KG1 (cell line): Measurements from ENCODE around the gene CD151.

Experiments
- DNase-seq: peaks from one replicate; lab custom pipeline; 2025; lab: John Stamatoyannopoulos, UW

CD151 gene

DNA sequence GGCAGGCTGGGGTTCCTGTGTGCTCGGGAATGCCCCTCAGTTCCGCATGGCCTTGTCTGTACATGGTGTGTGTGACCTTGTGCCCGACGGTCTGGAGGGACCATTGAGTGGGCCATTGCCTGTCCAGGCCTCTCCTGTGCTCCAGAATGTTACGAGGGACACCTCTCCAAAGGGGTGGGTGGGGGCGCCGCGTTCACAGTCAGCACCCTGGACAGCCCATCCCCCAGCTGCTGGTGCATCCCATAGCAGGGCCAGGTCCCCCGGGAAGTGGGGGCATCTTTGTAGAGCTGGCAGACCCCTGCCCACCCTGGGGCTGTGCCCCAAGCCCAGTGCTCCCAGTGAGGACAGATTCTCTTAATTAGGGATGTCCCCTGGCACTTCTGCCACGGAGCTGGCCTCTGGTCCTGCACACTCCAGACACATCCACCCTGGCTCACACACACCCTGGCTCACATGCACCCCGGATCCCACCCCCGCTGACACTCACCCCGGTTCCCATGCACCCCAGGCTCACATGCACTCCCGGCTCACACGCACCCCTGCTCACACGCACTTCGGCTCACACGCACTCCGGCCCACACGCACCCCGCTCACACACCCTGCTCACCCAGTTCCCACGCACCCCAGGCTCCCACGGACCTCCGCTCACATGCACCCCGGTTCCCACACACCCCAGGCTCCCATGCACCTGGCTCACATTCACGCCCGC is 25.5 kb downstream of the CD151 start:
- DNase-seq: no peak

DNA sequence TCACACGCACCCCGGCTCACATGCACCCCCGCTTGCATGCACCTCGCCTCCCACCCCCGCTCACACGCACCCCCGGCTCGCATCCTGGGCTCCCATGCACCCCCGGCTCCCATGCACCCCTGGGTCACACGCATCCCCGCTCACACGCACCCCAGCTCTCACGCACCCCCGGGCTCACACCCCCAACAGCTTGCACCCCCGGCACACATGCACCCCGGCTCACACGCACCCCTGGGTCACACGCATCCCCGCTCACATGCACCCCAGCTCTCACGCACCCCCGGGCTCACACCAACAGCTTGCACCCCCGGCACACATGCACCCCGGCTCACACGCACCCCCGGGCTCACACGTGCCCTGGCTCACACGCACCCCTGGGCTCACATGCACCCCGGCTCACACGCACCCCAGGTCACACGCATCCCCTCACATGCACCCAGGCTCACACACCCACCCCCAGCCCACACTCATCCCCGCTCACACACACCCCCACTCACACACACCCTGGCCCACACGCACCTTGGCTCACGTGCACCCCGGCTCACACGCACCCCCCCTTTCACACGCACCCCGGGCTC is 26.1 kb downstream of the CD151 start:
- no peak for DNase-seq

DNA sequence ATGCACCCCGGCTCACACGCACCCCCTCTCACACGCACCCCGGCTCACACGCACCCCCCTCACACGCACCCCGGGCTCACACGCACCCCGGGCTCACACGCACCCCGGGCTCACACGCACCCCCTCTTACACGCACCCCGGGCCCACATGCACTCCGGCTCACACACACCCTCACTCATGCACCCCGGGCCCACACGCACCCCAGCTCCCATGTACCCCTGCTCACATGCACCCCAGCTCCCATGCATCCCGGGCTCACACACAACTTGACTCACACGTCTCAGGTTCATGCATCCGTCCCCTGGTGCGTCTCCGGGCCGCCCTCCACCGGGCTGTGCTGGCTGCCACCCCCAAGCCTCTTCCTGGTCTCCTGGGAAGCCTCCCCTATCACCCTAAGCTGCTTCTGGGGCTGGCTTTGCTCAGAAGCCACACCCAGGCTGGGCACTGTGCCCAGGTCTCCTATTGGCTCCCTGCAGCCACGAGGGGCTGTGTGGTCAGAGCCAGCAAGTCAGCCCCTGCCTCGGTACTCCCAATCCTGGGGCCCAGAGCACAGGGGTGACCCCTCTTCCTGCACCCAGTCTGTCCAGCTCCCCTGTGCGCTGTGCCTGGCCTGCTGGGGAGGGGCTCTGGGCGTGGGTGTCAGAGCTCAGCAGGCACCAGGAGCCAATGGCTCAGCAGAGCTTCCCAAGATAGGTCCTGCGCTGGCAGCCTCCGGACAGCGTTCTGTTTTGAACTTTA is 26.8 kb downstream of the CD151 start:
- DNase-seq: no peak

DNA sequence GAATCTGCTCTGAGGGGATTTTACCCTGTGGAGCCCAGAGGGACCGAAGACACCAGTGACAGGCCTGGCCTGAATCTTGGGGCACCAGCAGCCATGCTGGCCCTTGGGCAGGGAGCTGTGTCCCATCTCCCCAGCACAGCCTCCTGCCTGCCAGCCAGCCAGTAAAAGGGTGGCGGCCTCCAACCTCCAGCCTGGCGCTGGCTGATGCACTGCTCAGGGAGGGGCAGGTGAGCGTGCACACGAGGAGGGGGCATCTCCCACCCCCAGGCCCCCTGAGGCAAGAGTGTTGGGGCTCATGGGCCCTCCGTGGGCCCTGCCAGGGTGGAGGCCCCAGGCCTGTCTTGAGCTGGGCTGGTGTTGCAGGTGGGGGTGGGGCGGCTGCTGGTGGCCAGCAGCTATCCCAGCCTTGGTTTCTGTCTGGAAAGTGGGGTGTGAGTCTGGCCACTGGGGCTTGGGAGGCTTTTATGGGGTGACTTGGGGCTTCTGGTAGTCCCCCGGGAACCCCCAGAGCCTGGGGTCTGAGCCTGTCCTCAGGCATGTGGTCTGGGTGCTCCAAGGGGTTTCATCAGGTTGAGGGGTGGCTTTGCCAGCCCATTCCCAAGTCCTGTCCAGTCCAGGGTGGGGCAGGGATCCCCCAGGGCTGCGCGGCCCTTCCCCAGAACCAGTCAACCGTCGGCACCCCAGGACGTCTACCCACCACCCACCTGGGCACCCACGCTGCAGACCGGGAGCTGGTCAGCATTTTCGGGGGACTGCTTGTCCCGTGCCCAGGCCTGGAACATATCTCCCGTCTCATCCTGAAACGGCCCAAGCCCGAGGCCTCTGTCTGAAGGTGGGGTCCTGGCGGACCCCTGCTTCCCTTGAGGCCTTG is 27.7 kb downstream of the CD151 start:
- no peak for DNase-seq

DNA sequence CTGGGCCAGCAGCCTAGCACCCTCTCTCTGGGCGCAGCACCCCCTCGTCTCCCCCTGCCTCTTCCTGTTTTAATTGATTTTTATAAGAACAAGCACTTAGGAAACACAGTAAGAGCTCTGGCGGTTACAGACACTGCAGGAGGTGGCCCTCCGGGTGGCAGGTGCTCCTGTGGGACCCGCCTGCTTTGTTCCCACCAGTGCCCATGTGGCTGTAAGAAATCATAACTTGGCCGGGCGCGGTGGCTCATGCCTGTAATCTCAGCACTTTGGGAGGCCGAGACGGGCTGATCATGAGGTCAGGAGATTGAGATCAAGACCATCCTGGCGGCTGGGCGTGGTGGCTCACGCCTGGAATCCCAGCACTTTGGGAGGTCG is 28.3 kb downstream of the CD151 start:
- DNase-seq: no peak

DNA sequence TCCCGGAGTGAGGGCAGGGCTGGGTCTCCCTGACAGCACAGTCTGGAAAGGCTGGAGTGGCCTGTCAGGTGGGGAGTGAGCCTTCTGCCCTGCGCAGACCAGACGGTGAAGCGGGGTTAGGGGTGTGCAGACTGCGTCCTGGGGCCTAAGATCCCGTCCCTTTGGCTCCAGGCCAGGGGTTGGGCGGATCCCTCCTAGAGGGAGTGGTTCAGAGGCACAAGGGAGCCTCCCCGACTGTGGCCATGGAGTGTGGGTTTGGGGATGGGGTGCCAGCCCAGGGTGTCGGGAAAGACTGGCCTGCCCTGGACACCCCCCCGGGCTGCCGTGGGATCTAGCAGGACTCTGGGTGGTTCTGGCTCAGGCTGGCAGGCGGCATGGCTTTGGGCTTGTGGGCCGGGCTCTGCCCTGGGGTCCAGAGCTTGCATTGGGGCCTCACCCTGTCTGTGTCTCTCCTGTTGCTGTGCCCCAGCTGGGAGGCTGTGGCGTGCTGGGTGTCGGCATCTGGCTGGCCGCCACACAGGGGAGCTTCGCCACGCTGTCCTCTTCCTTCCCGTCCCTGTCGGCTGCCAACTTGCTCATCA is 29.4 kb downstream of the CD151 start:
- no peak for DNase-seq

DNA sequence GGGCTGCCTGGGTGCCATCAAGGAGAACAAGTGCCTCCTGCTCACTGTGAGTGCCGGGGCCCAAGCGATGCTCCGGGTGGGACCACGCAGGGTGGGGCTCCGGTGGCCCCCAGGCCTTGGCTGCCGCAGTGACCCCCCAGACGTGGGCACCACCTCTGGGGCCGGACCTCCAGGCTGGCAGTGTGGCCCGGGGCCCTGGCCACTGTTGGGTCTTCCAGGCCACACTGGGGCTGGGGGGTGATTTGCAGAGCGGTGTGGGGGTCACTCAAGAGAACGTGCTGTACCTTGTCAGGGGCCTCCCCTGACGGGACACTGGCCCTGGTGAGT is 29.9 kb downstream of the CD151 start:
- no peak for DNase-seq

DNA sequence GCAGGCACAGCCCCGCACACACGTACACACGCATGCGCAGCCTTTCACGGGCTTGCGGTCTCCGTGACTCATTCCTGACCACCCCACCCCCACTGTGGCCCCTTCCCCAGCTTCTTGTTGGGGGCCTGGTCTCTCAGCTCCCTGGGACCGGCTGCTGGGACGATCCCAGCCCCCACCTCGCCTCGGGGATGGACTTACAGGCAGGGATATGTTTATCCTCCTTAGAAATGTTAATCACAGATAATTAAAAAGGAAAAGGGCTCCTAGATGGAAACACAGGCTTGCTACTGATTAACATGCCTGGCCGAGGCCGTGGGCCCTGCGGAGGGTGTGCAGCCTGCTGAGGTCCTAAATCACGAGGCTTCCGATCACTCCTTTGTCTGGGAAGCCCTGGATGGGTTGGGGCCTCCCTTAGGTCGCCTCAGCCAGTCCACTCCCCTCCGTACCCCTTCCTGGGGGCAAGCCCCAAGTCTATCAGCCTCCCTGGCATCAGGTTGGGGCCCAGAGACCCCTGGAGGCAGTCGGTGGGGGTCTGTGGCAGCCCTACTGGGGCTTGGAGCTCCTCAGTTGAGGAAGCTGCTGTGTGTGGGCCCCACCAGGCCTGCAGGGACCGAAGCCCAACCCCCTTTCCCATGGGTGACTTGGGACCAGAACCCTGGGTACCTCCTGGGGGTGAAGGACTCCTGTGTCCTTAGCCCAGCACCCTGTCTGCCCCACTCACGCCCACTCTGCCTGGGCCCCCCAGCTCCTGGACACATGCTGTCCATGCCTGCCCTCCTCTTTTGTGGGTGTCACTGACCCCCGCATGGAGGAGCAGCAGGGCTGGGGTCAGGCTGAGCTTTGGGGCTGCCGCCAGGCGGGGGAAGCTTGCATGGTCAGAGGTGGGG is 30.5 kb downstream of the CD151 start:
- no peak for DNase-seq

DNA sequence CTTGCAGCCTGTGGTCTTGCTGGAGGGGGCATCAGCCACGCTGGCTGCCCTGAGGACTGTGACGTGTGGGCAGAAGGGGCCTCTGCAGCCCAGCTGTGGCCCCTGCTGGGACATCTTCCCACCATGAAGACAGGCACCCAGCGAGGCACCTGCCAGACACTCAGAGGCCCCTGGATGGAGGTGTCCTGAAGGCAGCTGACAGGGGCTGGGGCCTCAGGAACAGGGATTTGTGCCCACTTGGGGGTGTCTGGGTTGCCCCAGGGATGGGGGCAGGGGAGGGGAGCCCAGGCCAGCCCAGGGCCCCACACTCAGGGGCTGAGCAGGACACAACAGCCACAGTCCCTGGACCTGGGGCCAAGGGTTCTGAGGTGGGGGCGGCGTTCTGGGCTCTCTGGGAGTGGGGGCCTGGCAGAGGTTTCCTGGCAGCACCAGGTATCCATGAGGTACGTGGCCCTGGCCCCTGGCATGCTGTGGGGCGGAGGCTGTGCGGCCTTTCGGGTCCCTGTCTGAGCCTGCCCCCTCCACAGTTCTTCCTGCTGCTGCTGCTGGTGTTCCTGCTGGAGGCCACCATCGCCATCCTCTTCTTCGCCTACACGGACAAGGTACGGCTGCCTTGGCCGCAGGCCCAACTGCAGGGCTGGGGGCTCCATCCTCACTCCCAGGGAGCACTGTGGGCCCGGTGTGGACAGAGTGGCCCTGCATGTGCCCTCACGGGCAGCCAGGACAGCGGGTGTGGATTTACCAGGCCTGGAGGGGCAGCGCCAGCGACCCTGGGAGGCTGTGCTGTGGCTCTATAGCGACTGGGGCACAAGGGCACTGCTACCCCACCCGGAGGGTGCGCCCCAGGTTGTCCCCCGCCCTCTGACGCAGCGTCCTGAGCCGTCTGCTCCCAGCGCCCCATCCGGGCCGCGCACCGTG is 31.4 kb downstream of the CD151 start:
- no peak for DNase-seq

DNA sequence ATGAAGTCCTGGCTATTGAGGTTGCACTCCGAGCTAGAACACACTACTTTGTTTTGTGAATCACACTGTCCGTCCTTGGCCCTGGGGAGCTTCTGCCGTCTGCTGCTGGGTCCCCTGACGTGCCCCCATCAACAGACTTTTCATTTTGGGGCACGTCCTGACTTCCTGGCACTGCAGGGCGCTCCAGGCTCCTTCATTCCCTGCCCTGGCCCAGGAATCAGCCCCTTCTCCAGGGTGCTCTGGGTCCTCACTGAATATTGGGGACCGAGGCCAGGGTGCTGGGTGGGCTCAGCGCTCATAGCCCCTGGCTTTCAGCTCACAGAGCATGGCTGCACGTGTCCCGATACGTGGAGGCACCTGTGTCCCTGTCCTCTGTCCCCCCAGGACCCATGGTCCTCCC is 32.1 kb downstream of the CD151 start:
- no peak for DNase-seq

DNA sequence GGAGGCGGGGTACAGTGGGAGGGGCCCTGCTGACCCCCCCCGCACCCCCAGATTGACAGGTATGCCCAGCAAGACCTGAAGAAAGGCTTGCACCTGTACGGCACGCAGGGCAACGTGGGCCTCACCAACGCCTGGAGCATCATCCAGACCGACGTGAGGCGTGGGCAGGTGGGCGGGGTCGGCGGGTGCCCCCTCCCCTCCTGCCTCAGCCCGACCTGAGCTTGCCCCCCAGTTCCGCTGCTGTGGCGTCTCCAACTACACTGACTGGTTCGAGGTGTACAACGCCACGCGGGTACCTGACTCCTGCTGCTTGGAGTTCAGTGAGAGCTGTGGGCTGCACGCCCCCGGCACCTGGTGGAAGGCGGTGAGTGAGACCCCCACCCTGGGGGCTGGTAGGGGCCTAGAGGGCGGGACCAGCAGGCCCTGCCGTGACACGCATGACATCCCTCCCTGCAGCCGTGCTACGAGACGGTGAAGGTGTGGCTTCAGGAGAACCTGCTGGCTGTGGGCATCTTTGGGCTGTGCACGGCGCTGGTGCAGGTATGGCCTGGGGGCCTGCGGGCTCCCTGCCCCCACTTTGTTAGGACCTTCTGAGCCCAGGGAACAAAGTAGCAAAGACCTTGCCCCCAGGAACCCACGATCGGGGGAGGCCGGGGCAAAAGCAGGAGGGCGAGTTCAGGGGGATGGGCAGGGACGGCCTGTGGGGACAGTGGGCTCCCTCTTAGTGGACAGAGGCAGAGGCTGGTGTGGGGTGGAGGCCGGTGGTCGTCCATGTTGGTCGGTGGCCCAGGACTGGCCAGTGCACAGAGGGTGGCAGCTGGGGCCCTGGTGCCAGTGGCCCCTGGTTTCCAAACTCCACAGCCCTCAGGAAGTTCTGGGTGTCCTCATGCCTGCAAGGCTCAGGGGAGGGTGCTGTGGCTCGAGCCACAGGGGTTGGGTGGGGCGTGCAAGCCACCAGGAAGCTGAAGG is 33.0 kb downstream of the CD151 start:
- DNase-seq: no peak

DNA sequence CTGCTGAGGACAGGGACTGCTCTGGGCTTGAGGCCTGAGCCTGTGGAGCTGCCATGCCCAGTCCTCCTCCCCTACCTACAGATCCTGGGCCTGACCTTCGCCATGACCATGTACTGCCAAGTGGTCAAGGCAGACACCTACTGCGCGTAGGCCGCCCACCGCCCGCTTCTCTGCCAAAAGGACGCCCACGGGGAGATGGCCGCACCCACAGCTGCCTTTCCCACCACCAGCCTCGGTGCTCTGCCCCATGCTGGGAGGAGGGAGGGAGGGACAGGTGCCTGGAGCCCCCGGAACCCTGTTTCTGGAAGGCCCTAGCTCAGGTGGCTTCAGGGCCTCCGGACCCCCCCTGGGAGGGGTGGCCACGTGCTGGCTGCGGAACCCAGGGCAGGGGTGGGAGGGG is 33.7 kb downstream of the CD151 start:
- DNase-seq: no peak

DNA sequence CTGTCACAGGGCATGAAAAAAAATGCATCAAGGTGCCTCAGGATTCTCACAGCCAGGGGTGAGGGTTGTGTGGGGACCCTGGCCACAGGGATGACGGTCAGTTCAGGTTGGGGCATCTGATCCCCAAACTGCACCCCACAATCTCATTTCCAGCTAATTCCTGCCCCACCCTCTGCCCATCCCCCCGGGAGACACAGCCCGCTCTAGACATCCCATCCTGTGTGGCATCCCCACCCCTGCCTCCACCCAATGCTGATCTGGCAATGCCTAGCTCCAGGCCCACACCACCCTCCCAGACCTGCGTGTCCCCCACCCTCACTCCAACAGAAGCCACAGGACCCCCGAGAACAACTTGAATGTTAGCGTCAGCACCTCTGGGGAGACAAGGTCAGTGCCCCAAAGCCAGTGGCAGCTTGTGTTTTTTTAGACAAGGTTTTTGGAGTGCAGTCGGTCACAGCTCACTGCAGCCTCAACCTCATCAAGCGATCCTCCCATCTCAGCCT is 35.2 kb downstream of the CD151 start:
- DNase-seq: no peak

DNA sequence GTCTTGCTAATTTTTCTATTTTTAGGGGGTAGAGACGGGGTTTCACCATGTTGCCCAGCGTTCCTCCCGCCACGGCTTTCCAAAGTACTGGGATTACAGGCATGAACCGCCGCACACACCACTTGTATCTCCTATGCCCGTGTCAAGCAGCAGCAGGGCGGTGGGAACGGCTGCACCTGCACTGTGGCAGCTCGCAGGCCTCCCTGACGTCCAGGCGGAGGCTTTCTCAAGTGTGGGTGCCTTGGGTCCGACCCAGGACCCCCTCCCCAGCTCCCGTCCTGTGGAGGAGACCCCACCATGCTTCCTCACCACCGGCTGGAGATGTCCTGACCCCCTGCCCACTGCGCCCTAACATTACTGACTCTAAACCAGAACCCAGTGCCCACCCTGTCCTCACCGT is 35.6 kb downstream of the CD151 start:
- DNase-seq: no peak

DNA sequence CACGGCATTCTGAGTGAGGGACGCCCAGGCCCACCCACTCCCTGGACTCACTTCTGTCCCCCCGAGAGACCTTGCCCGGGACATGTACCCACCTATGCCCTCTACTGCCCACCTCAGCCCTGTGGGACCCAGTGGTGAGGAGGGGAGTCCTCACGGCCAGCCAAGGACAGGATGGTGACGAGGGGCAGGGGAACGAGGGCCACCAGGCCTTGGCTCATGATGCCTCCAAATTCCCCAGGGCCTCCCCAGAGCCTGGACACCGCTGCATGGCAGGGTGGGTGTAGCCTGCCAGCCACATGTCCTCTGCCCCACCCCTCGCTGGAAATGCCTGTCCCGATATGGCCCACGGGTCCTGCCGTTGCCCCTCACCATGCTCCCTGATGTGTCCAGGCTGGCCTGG is 36.0 kb downstream of the CD151 start:
- DNase-seq: no peak

DNA sequence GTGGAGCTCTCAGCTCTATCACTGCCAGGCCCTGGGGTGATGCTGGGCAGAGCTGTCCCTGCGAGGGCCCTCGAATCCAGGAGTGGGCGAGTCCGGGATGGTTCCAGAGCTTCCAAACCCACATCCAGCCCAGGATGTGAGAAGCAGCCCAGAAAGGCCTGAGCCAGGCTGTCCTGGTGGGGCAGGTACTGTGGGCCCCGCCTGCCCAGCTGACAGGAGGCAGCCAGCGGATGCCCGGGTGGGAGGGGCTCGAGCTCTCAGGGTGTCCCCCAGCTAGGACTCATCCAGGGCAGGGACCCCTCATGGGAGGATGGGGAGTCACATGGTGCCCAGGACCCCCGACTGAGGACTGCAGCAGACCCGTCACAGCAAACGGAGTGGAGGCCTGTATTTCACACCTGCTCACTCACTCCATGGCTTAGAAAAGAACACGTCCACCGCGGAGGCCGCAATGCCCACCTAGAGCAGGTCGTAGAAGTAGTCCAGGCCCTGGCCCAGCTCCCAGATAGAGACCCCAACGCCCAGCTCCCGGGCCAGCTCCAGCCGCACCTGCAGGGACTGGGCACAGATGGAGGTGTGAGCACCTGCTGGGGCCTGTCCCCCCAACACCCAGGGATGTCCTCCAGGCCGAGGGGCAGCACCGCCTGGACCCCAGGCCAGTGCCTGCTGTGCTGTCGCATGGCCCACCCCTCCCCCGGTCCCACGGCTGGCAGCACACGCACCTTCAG is 36.8 kb downstream of the CD151 start:
- no peak for DNase-seq

DNA sequence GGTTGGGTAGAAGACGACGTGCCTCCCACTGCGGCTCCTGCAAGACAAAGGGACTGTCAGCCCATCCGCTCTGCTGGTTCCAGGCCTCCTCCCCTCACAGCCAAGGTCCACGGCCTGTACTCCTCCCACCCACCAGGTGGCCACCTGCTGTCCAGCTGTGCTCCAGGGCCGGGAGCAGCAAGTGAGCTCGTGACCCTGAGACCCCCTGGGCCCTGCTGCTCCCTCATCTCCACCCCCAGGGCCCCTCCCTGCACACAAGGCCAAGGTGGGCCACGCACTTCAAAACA is 37.3 kb downstream of the CD151 start:
- no peak for DNase-seq

DNA sequence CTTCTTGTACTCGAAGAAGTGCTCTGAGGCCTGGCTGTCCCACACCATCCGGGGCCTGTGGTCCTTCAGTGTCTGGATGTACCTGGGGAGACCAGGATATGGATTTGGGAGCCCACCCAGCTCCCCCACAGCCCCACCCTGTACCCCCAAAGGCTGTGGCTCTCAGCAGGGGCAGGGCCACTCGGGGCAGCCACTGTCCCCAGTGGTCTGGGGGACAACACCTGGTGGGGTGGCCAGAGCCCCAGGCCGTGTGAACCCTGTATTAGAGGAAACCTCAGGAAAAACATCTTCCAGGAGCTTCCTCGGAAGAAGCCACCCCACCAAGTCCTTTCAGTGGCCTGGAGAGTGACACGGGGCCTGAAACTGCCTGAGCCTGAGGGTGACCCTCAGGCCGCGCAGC is 37.7 kb downstream of the CD151 start:
- DNase-seq: no peak
